ENCODE results near the gene ALOX5AP.

DNA sequence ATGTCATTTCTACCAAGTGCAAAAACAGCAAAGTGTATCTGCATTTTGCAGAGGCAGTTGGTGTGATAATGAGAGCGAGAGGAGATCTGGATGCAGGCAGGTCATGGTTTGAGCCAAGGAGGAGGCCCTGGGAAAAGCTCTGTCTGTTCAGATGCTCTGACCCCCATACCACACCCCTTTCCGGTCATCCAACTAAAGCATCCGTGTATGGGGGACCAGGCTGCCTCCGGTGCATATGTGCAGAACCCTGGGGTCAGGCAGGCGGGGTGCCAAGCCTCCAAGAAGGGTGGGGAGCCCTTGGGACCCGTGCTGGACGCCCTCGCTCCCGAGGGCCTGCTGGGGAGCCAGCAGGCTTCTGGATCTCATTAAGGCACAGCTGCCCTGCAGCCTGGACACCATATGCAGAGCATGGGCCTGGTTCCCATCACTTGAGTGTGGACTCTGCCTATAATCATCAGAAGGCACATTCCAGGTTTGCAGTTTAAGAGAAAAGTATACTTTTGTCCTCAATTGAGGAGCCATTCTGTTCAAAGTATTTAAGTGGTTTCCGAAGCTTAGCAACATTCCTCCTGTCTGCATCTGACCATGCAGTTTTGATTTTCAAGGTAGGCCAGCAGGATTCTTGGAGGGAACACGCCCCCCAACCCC, 56.1 kb downstream of the ALOX5AP start:
- no peak for TF ChIP-seq EZH2 (IDR thresholded peaks at IDR 0.05; ENCODE audit: insufficient read depth, poor library complexity, severe bottlenecking)
- no peak for TF ChIP-seq EZH2phosphoT487 (IDR thresholded peaks at IDR 0.05; ENCODE audit: insufficient read depth, low read depth)

All from GM23248 (cell line).